ENCODE measurements around the gene TIMP3. TPM values are rescaled to one million over a fixed set of nuclear protein-coding genes. Genes with fewer than 3 reads are reported as not detected.

Gene TIMP3
- total RNA-seq, 2 donors from 2014 or later: 344 to 654 TPM

DNA sequence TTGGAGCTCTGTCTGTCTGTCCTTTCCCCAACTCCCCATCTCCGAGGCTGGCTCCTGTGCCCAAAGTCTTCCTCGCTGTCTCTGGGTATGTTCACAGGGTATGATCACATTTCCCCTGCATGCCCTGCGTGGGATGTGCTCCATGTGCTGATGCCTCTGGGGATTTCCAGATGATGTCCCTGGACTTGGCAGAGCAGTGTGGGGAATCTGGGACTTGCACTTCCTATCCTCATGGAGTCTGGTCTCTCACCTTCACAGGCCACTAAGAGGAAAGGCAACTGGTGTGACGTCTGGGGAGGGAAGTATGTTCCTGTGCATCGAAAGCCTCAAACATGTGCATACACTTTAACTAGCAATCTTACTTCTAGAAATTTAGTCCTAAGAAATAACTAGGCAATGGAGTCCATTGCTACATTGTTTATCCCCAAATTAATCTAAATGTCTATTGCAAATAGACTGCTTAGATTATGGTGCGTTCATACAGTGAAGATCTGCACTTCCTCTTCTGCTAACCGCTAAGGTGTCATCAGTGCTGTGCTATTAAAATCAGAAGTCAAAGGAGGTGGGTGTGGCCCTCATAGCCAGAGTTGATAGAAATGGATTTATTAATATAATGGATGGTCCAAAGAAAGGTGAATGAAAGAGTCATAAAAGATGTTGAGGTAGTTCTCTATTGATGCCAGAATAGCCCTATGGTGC is 20.8 kb downstream of the TIMP3 start:
- intact Hi-C loops (cut with DNase I): no loop called here
- DNase-seq (ENCODE audit: low spot score): no peak

DNA sequence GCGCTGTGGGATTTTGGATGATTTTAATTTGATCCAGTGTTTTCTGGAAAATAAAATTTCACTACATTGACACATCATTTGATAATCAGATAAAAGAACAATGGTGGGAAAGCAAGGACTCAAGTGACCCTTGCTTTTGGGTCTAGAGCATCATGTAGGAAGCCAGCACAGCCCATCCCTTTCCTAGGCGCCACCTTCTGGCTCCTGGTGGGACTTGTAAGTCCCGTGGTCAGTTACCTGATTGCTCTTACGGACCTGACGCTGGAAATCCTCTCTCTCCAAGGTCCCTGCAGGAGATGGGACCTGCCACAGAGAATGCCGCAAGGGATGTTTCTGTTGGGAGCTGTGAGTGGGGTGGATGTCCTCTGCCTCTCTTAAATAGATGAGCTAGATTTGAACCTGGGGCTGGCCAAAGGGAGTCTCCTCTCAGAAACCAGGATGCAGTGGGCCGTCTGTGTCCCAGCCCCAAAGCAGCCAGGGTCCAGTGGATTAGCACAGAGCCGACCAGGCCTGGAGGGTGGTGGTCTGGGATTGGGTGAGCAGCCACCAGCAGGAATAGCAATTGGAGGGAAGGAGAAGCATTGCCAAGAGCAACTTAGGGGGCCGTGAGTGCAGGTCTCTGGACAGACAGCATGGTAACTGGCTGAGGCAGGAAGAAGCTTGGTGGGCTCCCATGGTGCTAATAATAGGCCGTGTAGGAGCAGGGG is 21.7 kb downstream of the TIMP3 start:
- no peak for DNase-seq (ENCODE audit: low spot score)

DNA sequence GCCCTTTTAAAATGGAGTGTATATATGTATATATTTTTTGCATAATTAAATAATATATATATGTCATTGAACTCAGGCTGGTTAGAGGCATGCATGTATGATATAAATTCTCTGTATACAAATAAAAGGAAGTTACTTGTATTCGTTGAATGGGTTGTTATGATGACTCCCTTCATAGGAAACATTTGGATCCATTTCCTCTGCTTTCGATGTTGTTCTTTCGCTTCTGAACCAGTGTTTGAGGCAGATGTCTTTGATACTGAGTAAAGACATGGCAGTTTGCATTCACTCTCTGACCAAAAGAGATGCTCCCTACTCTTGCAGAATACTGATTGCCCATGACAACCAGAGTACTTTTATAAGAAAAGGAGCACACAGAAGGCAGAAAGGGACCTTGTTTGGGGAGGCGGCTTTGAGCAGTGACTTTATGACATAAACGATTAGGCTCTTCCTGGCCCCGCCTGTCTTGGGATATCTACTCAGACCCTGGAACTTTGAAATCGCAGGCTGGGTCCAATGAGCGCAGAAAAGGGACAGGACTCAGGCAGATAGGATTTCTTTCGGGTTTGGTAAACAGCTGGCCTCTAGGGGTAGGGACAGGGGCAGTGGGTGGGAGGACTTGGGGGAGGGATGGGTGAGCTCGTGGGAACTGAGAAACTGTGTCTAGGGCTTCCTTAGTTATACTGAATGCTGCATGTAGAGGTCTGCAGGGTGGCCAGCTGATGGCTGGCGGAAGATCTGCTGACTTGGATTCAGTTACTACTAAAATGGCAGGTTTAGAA is 23.2 kb downstream of the TIMP3 start:
- intact Hi-C loops (cut with DNase I): no loop called here

More for the DNA sequence above, 21.7 kb downstream of the TIMP3 start:
- intact Hi-C loops (cut with DNase I): no loop called here

DNA sequence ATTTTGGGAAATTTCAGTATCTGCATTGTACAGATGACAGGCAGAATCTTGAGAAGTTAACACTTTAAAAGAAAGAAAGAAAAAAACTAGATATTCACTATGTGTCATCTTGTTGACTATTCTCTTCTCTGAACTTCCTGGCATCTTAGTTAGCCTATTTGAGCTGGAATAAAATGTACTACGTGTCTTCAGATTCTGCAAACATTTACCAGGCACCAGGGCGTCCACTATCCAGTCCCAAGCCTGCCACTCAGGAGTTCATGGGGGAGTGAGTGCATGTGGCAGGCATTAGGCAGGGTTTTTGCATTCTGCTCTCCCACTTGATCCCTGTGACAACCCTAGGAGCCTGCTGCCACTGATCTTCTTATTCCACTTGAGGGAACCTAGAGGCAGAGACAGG is 25.0 kb downstream of the TIMP3 start:
- intact Hi-C loops (cut with DNase I): no loop called here
- DNase-seq (ENCODE audit: low spot score): no peak

More for the DNA sequence above, 23.2 kb downstream of the TIMP3 start:
- DNase-seq (ENCODE audit: low spot score): no peak

GRCh38 chr22:32827049-32827602 is 25.6 kb downstream of the TIMP3 start:
- DNase-seq (ENCODE audit: low spot score): no peak

GRCh38 chr22:32828150-32828549 is 26.6 kb downstream of the TIMP3 start:
- intact Hi-C loops (cut with DNase I): no loop called here

More at GRCh38 chr22:32827049-32827602, 25.6 kb downstream of the TIMP3 start:
- intact Hi-C loops (cut with DNase I): no loop called here

GRCh38 chr22:32828561-32828960 is 27.1 kb downstream of the TIMP3 start:
- intact Hi-C loops (cut with DNase I): no loop called here
- DNase-seq (ENCODE audit: low spot score): no peak

More at GRCh38 chr22:32828150-32828549, 26.6 kb downstream of the TIMP3 start:
- DNase-seq (ENCODE audit: low spot score): no peak

DNA sequence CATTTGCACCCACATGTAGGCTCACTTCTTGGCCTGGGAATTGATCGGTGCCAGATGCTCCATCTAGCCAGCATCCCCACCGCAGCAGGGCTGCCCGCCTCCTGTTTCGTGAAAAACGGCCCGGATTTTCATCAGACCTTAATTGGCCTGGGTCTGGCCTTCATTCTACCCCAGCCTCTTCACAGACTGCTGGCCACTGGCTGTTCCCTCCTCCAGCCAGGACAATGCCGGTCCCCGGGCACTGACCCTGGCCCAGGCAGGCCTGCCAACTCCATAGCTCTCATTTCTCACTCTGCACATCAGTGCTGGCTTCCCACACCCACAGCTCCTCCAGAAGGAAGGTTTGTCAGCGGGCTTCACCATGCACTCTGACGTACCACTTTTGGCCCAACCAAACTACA is 27.9 kb downstream of the TIMP3 start:
- intact Hi-C loops (cut with DNase I): no loop called here
- DNase-seq (ENCODE audit: low spot score): no peak

GRCh38 chr22:32830473-32830872 is 29.0 kb downstream of the TIMP3 start:
- no peak for DNase-seq (ENCODE audit: low spot score)
- intact Hi-C loops (cut with DNase I): loop anchor here in 1 of 2 donors (10.0 kb wide), 1 partner anchor 424 kb away; no protein-coding TSS in a partner anchor

DNA sequence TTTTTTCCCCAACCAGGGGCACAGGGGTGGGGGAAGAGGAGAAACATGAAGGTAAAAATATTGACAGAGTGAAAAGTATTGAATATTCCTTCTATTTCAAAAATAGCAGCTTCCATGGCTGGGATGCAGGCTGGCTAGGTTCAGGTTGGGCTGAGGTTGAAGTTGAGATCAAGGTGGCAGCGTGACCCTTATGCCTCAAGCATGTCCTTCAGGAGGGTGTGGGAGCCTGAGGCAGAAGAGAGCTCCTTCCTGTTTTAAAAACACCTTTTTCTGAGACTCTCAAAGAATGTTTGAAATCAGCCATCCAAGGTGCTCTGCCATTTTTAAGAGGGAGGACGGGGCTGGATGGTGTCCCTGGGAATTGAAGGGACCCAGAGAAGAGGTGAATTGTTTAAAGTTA is 29.5 kb downstream of the TIMP3 start:
- intact Hi-C loops (cut with DNase I): loop anchor here in 1 of 2 donors (10.0 kb wide), 1 partner anchor 424 kb away; no protein-coding TSS in a partner anchor

DNA sequence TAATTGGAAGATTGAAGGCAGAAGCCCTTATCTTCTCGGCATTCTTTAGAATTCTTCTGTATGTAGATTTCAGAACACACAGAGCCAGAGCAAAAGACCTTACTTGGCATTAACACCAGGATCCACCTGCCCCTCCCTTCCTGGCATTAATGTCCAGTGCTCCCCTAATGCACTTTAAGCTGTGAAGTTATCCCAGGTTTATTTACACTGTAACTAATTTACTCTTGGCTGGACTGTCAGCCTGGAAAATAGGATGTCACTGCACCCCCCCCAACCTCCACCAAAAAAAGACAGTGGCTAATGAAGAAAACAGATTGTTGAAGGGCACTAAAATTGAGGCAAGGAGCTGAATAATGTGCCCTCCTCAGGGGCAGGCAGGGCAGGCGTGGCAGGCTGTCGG is 30.1 kb downstream of the TIMP3 start:
- intact Hi-C loops (cut with DNase I): loop anchor here in 1 of 2 donors (10.0 kb wide), 1 partner anchor 423 kb away; no protein-coding TSS in a partner anchor
- no peak for DNase-seq (ENCODE audit: low spot score)

More for the DNA sequence above, 29.5 kb downstream of the TIMP3 start:
- DNase-seq (ENCODE audit: low spot score): no peak

- intact Hi-C loops (cut with DNase I): loop anchor here in 1 of 2 donors (10.0 kb wide), 1 partner anchor 423 kb away; no protein-coding TSS in a partner anchor
- no peak for DNase-seq (ENCODE audit: low spot score)
These were observed 30.7 kb downstream of the TIMP3 start for GRCh38 chr22:32832174-32832573.

GRCh38 chr22:32836280-32837123 is 35.0 kb downstream of the TIMP3 start:
- intact Hi-C loops (cut with DNase I): loop anchor here in 1 of 2 donors (10.0 kb wide), 1 partner anchor 418 kb away; no protein-coding TSS in a partner anchor
- DNase-seq (ENCODE audit: low spot score): no peak

- intact Hi-C loops (cut with DNase I): loop anchor here in 1 of 2 donors (10.0 kb wide), 1 partner anchor 418 kb away; no protein-coding TSS in a partner anchor
- no peak for DNase-seq (ENCODE audit: low spot score)
These were observed 35.6 kb downstream of the TIMP3 start for GRCh38 chr22:32837142-32837541.

- intact Hi-C loops (cut with DNase I): loop anchor here in 1 of 2 donors (10.0 kb wide), 1 partner anchor 417 kb away; no protein-coding TSS in a partner anchor
- no peak for DNase-seq (ENCODE audit: low spot score)
These were observed 36.3 kb downstream of the TIMP3 start for GRCh38 chr22:32837803-32838202.

DNA sequence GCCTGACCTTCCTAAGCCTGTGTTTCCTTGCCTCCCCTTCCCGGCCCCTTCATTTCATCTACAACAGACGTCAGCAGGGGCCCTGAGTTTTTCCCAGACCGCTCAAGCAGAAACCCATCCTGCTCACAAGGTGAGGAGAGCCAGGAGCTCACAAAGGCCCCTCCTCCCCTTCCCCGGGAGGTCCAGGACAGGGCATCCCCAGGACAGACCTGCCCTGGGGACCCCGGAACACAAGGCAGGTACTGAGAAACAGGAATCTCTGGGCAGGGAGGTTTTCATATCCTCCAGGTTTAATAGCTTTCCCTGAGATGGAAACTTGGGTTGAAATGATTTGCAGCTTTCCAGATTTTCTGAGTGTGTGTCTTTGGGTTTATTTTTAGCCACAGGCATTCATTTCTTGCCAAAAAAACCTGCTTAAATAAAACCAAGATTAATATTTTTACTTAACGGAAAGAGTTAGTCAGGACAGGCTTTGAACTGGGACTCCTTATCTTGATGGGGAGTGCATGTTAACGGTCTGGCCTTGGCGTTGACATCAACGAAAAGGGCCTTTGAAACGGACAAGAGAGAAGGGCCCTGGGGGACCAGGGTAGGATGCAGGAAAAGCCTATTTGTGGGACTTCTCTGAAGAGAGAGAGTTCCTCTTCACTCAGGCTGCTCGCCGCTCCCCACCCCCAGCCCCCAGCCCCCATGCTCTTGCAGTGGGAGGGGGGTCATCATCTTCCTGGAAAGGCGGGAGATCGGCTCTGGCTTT is 38.5 kb downstream of the TIMP3 start:
- intact Hi-C loops (cut with DNase I): loop anchor here in 1 of 2 donors (10.0 kb wide), 1 partner anchor 415 kb away; no protein-coding TSS in a partner anchor
- DNase-seq (ENCODE audit: low spot score): no peak

GRCh38 chr22:32841175-32841574 is 39.7 kb downstream of the TIMP3 start:
- intact Hi-C loops (cut with DNase I): no loop called here
- no peak for DNase-seq (ENCODE audit: low spot score)
